GM10248 (cell line): Measurements from ENCODE around the gene VEGFB.

Source experiments
- CTCF ChIA-PET: fragments of 300-600 bp; sonication (Branson Sonifier 250); formaldehyde crosslinking; extraction: SDS; loops from one replicate; lab custom pipeline; 2021; ENCODE audit warnings: antibody characterized with exemption; lab: Yijun Ruan, JAX
- POLR2A ChIA-PET: fragments of 350-650 bp; sonication (Branson Sonifier 250); formaldehyde crosslinking; extraction: SDS; loops from one replicate; lab custom pipeline; 2020; ENCODE audit warnings: antibody characterized with exemption; lab: Yijun Ruan, JAX
- DNase-seq: peaks from one replicate; pipeline ENCODE4 v3.0.0; 2012; ENCODE audit errors: extremely low spot score
- TF ChIP-seq, protein P1 (sequence below): IDR thresholded peaks from 2 replicates; pipeline ENCODE4 v1.5.1; 2012; ENCODE audit warnings: mild to moderate bottlenecking, low read depth; ENCODE audit errors: extremely low read depth, missing control alignments, control extremely low read depth

Gene VEGFB

DNA sequence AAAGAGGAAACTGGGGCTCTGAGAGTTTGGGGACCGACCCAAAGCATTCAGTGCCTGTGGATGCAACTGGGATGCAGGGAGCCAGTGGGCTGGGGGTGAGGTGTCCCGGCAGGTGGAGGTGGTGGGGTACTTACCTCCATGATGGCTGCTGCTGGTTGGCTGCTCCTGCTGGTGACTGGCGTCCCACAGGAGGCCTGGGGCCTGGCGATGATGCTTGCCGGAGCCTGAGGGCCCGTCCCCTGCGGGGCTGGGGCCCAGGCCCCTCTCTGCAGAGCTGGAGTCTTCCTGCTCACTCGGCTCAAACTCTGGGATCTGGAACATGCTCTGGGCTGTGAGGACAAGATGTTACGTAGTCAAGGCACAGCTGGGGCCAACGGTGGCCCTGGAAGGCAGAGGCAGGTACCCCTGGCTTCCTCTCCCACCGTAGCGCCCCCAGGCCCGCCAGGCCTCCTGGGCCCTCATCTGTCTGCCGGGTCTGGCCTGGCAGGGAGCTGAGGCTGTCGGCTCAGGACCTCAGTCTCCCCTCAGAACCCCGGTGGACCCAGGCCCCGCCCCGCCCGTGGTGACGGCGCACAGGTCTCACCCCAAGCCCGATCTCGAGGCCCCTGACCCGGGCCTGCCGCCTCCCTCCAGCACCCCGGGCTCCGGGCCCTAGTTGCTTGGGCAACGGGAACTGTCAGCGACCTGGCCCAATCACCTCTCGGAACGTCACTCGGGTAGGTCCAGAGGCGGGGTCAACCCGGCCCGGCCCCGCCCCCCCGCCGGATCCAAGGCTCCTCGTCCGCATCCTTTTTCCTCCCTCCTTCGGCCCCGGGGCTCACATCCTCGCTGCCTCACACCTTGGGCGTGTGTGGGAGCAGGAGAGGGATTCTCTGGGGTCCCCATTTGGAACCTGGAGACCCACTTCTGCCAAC lies 49.9 kb downstream of the VEGFB start, which contains the start of gene BAD:
TSS of gene BAD (minus strand) at position 618 of the 914 bp plus-strand sequence. CDS start at position 321, 297 bp downstream.
- CTCF ChIA-PET: interaction anchor here (1.2 to 14.3 kb wide), 4 partner anchors 13 to 79 kb away, joined by 3 to 186 read pairs (median 14); partner anchors contain the start of genes CATSPERZ and ESRRA
- POLR2A ChIA-PET: interaction anchor here (0.8 to 2.7 kb wide), 4 partner anchors 13 to 99 kb away, joined by 3 to 11 read pairs (median 4); partner anchors contain the start of genes NUDT22 and STIP1
- peak; percentile 99 for DNase-seq
- TF ChIP-seq, protein P1, sequence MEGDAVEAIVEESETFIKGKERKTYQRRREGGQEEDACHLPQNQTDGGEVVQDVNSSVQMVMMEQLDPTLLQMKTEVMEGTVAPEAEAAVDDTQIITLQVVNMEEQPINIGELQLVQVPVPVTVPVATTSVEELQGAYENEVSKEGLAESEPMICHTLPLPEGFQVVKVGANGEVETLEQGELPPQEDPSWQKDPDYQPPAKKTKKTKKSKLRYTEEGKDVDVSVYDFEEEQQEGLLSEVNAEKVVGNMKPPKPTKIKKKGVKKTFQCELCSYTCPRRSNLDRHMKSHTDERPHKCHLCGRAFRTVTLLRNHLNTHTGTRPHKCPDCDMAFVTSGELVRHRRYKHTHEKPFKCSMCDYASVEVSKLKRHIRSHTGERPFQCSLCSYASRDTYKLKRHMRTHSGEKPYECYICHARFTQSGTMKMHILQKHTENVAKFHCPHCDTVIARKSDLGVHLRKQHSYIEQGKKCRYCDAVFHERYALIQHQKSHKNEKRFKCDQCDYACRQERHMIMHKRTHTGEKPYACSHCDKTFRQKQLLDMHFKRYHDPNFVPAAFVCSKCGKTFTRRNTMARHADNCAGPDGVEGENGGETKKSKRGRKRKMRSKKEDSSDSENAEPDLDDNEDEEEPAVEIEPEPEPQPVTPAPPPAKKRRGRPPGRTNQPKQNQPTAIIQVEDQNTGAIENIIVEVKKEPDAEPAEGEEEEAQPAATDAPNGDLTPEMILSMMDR: peak; percentile 0

DNA sequence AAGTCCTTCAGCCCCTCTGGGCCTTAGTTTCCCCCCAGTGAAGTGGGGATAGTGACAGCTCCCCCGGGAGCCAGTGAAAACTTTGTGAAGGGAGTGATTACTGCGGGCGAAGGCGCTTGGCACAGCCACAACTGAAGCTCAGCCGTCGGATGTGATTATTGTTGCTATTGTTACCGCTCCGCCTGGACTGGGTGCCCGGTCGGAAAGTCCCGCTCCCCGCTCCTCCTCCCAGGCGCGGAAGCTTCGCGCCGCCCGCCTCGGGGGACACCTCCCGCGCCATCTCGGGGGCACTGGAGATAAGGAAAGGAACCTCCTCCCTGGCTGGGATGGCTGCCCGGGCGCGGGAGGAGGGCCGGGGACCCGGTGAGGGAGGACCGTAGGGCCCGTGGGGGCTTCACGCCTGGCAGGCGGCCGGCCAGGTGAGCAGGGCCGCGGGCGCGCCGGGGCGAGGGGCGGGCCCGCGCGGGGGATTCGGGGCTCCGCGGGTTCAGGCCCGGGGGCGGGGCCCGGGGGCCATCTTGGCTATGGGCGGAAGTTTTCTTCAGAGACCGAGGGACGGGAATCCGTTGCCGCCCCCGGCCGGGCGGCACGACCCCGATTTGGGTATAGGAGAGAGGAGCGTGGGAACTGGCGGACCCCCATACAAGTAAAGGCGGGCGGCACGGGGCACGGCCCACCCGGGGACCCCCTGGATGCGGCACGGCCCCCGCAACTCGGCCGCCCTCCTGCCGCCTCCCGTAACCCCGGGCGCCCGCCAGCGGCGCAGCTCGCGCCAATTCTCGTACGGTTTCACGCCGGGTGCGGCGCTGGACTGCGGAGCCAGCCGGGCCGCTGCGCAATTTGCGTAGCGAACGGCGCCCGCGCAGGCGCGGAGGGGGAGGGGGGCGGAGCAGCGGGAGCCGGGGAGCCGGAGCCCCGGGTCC lies 50.8 kb downstream of the VEGFB start, which contains the start of gene GPR137:
TSS of gene GPR137 (plus strand) at position 887 of the 923 bp plus-strand sequence. CDS start 677 bp downstream, outside the sequence.
- CTCF ChIA-PET: interaction anchor here (1.2 to 14.3 kb wide), 4 partner anchors 13 to 80 kb away, joined by 3 to 186 read pairs (median 14); partner anchors contain the start of genes CATSPERZ and ESRRA
- POLR2A ChIA-PET: interaction anchor here (0.6 to 2.7 kb wide), 5 partner anchors 14 to 100 kb away, joined by 3 to 11 read pairs (median 4); partner anchors contain the start of genes NUDT22 and STIP1
- DNase-seq: peak; percentile 94
- TF ChIP-seq, protein P1: peak; percentile 6

DNA sequence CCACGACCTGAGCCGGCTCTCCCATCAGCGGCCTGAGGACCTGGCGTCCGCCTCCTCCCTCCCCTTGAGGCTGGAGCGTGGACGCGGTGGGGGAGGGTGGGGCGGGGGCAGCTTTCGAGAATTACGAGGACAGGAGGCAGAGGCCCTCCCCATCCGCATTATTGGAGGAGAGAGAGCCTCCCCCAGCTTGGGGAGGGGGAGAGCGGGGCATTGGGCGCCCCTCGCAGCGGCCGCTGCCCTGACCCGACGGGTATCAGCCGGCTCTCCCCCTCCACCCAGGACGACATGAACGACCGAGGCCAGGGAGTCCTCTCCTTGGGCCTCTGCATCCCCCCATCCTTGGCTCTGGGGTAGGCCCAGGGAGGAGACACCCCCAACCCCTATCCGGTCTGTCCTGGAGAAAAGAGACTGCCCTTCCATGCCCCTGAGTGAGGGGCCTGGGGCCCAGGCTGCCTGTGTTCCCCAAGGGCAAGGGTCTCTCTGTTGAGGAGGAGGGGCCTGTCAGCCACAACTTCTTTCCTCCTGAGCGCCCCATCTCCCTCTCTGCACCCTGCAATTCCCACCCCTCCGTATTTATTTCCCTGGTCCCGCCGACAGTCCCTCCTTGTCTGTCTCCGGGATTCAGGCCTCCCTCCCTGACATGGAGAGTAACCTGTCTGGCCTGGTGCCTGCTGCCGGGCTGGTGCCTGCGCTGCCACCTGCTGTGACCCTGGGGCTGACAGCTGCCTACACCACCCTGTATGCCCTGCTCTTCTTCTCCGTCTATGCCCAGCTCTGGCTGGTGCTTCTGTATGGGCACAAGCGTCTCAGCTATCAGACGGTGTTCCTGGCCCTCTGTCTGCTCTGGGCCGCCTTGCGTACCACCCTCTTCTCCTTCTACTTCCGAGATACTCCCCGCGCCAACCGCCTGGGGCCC lies 51.8 kb downstream of the VEGFB start:
- ChIA-PET CTCF (interaction anchor here (1.3 to 14.3 kb wide), 3 partner anchors 17 to 81 kb away, joined by 3 to 186 read pairs (median 6); partner anchors contain the start of genes CATSPERZ and ESRRA), POLR2A (interaction anchor here (0.6 kb wide), 1 partner anchor 15 kb away, joined by 4 read pairs; no protein-coding TSS in a partner anchor)
- TF ChIP-seq, protein P1: peak; percentile 19
- DNase-seq: no peak

DNA sequence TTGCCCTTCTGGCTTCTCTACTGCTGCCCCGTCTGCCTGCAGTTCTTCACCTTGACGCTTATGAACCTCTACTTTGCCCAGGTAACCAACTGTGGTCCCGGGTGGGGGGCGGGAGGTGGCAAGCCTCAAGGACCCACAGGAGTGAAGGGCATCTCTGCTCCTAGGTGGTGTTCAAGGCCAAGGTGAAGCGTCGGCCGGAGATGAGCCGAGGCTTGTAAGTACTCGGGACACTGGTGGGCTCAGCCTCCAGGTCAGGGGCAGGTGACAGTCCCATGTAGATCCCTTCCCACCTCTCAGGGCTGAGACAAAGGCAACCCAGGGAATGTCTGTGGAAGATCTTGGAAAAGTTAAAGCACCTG lies 52.4 kb downstream of the VEGFB start:
- CTCF ChIA-PET: interaction anchor here (1.3 to 14.3 kb wide), 2 partner anchors 16 to 24 kb away, joined by 3 to 186 read pairs; partner anchors contain the start of genes CATSPERZ and ESRRA

More for the DNA sequence above, 52.4 kb downstream of the VEGFB start:
- TF ChIP-seq, protein P1: no peak
- POLR2A ChIA-PET: no interaction called here
- no peak for DNase-seq
